ENCODE measurements around the gene STAM2.

The STAM2 gene

GRCh38 chr2:152071092-152071491, 104.5 kb downstream of the STAM2 start:
- DNase-seq (ENCODE audit: low read depth) = no peak

GRCh38 chr2:152068226-152068625, 107.3 kb downstream of the STAM2 start:
- DNase-seq (ENCODE audit: low read depth) = no peak

GRCh38 chr2:152067823-152068222, 107.7 kb downstream of the STAM2 start:
- no peak for DNase-seq (ENCODE audit: low read depth)
